ENCODE results near the gene TRABD.

The TRABD gene

DNA sequence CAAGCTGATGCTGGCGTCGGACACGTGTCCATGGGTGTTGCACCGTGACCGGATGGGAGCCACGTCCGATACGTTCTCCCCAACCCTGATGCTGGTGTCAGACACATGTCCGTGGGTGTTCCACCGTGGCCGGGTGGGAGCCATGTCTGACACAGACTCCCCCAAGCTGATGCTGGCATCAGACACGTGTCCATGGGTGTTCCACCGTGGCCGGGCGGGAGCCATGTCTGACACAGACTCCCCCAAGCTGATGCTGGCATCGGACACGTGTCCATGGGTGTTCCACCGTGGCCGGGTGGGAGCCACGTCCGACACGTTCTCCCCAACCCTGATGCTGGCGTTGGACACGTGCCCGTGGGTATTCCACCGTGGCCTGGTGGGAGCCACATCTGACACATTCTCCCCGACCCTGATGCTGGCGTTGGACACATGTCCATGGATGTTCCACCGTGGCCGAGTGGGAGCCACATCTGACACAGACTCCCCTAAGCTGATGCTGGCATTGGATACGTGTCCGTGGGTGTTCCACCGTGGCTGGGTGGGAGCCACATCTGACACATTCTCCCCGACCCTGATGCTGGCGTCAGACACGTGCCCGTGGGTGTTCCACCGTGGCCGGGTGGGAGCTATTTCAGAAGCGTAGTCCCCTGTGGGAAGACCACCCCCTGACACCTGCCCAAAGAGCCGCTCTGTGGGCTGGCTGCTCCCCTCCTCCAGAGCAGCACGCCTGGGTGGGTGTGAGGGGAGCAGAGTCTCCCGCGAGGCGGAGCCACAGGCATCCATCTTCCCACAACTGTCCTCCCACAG is 35.1 kb downstream of the TRABD start:
- no peak for DNase-seq

DNA sequence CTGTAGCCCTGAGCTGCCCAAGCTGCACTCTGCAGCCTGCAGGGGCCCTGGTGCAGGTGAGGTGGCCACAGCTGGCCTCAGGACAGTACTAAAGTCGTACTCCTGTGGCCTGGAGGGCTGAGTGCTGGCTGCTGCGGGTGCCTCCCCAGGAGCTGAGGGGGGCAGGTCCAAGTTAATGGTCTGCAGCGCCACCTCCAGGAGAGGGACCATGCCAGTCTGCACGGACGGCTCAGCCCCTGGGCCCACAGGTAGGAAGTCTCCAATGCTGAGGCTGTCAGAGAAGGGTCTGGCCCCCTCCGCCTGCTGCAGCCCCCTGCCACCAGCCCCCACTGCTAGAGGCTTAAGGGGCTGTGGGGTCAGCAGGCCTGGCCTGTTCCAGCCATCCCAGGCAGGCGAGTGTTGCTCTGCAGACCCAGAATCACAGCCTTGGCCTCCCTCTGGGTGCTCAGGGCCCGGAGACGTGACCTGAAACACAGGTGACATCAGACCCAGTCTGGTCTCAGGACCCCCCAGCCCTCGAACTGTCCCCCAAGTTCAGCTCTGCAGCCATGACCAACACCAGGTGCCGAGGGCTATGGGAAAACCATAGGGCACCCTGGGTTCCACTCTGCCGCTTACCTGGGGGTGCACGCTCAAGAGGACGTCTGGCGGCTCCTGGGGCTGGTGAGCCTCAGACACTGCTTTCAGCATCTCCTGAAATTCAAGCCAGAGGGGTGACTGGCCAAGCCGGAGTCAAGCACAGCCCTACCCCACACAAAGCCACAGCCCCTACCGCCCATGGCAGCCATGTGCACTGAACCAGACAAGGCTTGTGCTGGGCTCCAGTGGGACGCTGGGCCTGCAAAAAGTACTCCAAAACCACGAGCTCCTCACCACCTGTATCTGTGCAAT is 35.9 kb downstream of the TRABD start:
- no peak for DNase-seq

DNA sequence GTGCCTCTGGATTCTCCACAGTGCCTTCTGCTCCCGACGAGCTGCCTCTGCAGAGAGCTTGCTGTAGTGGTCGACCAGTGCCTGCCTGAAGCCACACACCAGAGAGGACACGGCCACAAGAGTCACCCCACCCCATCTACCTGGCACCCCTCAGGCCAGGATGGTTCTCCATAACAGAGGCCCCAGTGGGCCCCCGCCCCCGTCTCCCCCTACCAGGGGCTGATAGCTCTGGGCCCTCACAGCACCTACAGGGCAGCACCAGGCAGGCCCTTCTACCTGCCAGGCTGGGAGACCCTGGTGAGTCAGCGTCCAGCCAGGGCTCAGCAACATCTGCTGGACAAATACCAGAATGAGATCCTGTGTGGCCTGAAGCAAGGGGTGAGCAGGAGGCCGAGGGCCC is 36.8 kb downstream of the TRABD start:
- no peak for DNase-seq

DNA sequence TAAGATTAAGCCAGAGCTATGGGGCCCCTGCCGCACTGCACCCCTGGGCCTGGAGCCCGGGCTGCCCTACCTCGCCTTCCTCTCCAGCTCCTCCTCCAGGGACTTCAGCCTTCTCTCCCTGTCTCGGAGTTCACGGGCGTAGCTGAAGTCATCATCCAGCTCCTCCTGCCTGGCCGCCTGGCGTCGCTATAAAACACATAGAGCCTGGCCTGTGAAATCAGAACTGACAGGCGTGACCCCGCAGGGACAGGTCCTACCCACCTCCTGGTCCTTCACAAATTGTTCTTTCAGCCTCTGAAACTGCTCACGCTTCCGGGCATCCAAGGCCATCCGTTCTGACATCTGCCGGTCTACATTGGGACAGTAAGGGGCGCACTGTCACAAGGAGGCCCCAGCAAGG is 38.4 kb downstream of the TRABD start:
- DNase-seq: no peak

DNA sequence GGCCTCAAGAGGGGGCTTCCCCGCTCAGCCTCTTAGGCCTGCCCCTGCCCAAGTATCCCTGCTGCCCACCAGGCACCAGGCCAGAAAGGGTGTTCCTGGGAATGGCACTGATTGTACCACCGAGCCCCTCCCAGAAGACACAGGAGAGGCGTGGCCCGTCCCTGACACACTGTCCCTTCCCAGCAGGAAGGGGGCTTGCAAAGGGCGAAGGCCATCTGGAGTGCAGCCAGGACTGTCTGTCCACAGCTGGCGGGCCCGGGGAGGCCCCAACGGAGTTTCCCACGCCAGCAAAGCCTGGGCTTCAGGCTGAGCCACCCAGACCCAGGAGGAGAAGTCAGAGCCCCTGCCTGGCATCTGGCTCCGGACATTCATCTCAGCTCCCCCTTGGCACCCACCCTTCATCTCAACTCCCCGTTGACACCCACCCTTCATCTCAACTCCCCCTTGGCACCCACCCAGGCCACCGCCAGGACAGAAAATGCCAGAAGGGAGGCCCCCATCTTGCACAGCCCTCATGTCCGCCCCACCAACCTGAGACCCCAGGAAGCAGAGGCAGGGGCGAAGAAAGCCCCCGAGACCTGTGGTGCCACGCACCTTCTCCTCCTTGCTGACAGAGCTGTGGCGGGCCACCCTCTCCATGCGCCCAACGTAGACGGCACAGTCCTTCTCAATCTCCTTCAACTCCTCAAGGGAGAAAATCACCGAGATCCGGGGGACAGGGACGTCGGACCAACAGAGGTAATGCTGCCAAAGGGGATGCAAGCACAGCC is 39.7 kb downstream of the TRABD start:
- no peak for DNase-seq

DNA sequence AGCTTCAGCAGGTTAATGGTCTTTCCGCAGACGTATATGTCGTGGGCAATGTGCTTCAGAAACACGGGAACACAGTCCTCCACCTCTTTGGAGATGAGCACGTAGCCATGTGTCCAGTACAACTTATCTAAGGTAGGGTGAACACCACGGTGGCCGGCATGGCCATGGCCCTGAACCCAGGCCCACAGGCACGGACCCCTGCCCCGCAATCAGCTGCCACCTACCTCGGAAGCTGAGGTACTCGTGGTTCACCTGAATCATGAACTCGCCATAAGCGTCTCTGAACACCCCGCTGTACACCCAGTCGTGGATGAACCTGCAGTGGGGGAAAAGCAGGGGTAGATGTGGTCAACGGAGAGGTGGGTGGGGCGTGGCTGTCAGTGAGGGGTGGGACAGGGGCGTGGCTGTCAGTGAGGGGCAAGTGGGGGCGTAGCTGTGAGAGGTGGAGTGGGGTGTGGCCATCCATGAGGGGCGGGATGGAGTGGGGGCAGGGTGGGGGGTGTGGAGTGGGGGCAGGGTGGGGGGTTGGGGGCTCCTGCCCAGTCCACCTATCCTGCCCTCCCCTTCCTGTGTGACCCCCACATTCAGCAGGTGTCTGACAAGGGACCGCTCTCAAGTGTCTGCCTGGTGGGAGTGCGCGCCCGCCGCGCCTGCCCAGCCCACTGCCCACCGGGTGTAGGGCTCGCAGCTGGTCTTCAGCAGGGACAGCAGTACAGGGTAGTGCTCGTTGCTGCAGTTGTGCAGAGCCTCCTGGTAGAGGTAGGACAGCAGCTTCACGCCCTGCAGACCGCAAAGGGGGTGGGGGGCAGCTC is 40.6 kb downstream of the TRABD start:
- DNase-seq: no peak

DNA sequence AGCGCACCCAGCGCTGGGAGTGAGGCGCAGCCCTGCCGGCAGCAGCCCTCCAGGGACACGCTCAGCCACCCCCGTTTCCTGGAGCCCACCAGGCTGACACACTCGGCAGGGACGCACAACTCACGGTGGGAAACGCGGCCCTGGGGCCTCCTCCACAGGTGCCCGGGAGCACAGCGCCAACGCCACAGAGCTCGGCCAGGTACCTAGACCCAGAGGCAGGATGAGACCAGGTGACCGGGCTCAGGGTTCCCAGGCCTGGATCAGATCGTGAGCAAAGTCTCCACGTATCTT is 41.1 kb downstream of the TRABD start:
- DNase-seq: no peak

DNA sequence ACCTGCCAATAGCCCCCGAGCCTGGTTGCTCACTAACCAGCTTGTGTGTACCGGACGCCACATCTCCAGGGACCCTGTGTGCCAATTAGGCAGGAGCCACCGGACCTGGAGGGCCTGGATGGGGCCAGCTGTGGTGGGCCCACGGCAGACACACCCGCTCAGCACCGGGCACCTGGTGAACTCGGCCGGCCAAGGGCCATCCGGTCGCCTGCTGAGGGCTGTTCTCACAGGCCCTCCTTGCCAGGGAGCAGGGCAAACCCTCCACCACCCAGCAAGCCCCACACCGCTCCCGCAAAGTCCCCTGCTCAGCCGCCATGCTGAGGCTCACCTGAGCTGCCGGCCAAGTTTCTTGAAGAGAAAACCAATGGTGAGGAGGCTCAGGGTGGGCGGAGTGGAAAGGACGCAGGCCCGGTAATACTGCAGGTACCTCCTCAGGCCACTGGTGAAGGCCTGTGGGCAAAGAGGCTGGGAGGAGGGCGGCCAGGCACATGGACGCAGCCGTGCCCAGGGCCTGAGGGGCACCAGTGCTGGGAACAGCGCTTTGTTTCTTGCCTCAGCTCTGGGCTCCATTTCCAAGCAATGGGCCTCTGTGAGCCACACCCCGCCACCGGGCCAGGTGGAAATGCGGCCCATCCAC is 42.0 kb downstream of the TRABD start:
- DNase-seq: no peak

DNA sequence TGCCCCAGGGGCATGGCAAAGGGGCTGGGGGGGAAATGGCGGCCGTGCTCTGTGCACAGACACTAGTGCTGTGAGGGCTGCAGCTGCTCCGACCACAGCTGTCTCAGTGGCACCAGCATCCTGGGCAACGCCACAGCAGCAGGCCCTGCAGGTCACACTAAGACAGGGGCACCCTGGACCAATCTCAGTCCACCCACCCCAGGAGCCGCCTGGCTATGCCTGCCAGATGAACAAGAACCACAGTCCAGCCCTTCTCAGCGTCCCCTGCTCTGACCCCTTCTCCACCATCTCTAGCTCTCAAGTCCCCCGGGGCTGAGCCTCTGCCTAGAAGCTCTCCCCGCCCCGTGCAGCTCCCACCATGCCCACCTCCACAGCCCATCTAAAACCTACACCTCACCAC is 42.7 kb downstream of the TRABD start:
- DNase-seq: no peak

DNA sequence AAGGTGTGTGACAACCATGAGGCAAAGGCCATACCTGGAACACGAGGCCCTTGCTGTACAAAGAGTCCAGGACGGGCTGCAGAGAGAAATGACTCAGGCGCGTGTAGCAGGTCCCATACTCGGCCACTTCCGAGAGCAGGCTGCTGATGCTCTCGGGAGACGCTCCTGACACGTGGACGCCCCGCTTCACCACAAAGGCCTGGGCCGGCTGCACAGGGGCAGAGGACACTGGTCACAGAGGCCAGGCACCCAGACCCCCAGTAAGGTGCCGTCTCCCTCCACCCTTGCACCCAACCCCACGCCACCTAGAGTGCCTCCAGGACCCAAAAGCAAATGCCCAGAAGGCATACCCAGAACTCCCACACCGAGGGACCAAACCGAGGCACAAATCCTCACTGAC is 43.7 kb downstream of the TRABD start:
- DNase-seq: no peak

DNA sequence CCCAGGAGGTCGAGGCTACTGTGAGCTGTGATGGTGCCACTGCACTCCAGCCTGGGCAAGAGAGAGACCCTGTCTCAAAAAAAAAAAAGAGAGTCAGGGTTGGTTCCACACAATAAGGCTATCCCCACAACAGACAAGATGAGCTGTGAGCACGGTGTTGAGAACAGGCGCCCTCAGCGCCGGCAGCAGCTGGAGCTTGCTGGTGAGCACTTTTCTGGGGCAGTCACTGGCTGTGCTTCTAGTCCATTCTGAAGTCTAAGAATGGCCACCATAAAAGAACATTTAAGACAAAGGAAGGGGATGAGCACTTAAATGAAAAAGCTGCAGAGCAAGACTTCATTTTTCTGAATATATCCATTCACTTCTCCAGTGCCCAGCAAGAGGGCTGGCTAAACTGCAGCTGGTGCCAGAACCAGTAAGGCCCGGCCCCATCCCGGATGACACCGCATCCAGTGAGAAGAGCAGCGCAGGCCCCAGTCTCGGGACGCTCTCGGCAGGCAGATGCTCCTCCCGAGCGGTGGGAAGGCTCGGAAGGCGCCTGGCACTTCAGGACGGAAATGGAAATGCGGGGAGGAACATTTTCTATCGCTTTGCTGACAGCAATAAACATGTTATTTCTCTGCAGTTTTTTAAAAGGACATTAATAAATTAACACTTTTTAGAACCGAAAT is 46.9 kb downstream of the TRABD start:
- DNase-seq: no peak

DNA sequence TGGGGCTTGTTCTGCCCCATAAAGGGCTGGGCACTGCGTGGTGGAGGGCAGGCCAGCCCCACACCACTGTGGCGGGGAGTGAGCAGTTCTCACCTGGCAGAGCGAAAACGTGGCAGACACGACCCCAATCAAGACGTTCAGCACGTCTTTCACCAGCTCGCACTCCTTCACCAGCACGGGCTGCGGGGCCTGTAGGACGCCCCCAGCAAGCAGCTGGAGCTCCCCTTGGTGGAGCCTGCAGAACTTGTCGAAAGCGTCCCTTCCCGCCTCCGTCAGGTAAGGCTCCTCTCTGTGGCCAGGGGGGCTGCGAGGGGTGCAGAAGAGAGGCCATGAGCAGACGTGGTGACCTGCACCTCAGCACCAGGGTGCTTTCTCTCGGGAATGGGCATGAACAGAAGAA is 47.5 kb downstream of the TRABD start:
- no peak for DNase-seq

DNA sequence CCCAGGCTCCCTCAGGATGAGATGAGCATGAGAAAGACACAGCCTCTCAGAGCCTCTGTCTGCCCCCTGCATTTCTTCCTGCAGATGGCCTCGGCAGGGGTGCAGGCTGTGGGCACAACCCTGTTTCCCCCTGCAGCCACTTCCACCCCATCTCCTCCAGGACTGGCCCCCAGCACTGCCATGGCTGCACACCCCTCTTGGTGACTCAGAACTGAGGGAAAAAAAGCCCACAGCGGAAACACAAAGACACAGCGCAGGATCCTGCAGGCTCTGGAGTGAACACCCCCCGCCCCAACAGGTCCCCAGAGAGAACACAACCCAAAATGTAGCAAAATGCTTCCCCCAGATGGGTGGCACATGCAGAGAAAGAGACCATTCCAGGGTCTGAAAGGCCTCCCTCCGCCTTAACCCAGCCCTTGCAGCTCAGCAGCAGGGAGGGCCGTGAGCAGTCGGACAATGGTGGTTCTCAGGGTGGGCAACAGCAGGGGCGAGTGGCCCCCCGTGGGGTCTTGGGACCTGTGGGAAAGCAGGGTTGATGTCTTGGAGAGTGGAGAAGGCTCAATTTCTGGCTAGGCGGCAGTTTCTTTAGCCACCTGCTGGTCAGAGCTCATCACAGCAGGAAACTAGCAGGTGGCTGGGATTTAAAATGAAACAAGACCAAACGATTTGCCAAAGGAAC is 51.2 kb downstream of the TRABD start:
- DNase-seq: peak; percentile 33

DNA sequence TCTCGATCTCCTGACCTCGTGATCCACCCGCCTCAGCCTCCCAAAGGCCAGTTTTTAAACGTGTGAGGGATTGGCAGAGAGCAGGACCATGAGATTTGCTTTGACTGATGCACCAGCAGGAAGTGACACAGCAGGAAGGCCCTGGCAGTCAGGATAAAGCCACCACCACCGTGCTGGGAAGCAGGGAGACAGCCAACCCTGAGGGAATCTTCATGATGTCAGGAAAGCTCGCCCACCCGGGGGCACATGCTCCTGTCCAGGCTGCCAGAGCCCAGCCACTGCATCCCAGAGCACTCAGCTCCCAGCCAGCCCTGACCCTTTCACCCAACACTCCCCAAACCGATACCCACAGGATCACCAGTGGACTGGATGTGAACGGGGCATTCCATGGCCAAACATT is 53.0 kb downstream of the TRABD start:
- no peak for DNase-seq

DNA sequence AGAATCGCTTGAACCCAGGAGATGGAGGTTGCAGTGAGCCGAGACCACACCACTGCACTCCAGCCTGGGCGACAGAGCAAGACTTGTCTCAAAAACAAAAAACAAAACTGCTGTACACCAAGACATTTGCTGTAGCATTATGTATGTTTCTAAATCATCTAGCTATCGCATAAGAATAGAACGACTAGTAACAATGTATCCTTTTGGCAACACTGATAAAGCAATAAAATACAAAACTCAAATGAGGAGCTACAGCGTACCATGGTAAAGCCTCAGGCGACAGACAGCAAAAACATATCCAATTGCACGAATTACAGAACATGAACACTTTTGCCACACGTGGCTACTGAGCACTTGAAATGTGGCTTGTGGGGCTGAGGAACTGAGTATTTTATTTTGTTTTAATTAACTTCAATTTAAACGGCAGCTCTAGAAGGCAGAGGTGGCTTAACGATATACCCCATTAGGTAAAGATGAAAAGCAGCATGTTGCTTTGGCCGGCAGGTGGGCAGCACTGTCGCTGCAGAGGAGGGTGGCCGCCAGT is 56.8 kb downstream of the TRABD start:
- no peak for DNase-seq

DNA sequence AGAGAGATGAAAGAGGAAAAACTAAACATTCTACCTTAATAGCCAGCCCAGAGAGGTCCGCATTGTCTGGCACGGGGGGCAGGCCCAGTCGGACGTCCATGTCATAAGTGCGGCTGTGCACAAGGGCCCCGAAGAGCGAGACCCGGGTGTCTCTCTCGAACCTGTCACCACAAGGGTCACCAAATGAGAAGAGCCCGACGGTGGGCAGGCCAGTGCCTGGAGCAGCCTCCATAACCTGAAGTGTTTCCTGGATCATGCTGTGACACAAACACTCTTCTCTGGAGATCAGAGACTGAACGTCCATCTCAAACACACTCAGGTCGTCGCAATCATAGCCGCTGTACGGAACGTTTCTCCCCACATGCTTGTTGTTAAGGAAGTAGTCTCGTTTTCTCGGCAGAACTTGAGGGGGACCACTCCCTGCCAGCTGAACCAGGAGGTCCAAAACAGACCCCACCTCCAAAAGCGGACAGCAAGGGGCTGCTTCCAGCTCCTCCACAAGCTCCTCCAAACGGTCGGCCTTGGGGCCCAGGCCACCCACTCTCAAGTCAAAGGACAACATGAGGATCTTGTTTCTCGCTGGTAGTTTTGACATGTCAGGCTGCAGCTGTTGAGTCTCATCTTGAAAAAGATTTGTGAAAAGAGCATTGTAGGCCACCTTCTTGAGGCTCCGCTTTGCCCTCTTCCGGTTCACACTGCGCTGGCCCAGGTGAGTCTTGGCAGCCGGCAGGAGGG is 58.1 kb downstream of the TRABD start:
- DNase-seq: peak; percentile 42

DNA sequence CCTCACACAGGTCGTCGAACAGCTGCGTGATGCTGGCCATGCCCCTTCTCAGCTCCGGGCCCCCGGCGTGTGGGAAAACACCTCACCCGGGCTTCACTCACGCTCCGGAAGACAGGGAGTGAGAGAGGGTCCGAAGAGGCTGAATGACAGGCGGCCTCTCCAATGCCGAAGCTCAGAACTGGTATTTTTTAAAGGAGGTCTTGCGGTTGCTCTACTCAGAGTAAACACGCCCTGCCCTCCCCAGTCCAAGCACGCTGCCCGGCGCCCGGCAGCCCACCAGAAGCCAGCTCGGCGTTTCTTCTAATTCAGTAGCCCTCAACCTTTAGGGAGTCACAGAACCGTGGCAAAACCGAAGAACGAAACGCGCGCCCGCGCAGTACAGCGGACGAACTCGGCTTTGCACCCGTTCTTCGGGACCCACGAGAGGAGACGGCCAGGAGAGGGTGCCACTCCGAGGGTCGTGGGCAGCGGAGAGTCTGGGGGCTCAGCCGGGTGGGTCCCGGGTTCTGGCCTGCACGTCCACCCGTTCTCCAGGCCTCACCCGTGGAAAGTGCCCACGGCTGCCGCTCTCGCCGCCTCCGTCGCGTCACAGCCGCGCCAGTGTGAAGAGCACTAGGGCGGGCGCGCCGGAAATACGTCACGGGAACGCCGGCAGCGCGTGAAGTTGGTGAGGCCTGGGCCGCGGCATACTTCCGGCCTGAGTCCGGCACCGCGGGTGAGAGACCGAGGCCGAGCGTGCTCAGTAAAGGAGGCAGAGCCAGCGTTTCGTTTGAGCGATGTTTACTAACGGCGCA is 58.9 kb downstream of the TRABD start, which contains the start of gene TUBGCP6:
TUBGCP6 (minus strand) TSS at position 604 of the 794 bp plus-strand sequence; CDS start at position 40, 564 bp downstream.
- peak; percentile 92 for DNase-seq

DNA sequence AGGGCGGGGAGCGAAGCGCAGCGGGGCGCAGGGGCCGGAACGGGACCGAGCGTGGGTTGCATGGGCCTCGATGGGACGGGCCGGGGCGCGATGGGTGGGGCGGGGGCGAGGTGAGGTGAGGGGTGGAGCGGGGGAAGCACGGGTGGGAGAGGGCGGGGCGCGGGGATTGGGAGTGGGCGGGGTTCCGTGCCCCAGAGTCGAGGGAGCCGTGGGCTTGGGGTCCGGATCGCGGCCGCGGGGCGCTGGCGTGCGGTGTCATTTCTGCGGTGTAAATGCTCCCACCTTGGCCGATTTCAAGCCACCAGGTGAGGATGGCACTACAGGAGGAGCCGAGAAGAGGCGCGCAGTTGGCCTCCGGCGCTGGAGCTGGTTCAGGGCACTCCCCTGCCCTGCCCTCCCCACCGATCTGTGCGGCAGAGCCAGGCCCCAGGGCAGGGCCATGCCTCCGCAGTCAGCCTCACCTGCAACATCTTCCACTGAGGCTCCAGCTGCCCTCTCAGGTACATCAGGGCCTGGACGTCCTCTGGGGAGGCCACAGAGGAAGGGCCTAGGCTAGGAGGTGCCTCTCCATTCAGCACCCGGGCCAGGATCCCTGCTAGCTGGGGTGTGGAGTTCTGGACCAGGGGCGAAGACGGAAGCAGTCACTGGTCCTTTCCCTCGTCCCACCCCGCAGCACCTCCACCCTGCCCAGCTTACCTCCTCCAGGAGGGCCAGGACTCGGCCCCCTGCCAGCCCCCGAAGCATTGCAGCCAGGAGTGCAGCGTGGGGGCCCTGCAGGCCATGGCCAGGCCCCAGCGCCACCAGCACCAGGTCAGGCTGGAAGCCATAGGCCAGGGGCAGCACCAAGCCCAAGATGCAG is 59.7 kb downstream of the TRABD start:
- DNase-seq: no peak

All from NCI-H1694 treated with DMSO at 0.1 percent for 48 hours (cell line).